ENCODE measurements around the gene SCN5A.

SCN5A gene

GRCh38 chr3:38648024-38648658 is 1.3 kb downstream of the SCN5A start:
- Histone ChIP-seq H3K9ac (ENCODE audit: low read length) (no peak overlapping the region), H4K91ac (ENCODE audit: low read length) (no peak overlapping the region), H2BK120ac (ENCODE audit: low read depth, low read length) (no peak overlapping the region), H3K27ac (ENCODE audit: low read length, poor library complexity, severe bottlenecking) (no peak overlapping the region), H2AK5ac (ENCODE audit: low read length, severe bottlenecking) (no peak overlapping the region), H3K4me2 (ENCODE audit: low read length, poor library complexity, severe bottlenecking) (no peak overlapping the region), H3K79me1 (replicated peaks; ENCODE audit: low read length, poor library complexity, severe bottlenecking) (no peaks in the 10 kb centered on the region), H2BK5ac (ENCODE audit: low read depth, low read length, poor library complexity, severe bottlenecking) (no peak overlapping the region), H3K14ac (ENCODE audit: low read length in 2 of 2) (no peak overlapping the region), H2AFZ (ENCODE audit: low read depth, low read length) (no peak overlapping the region), H2BK15ac (ENCODE audit: low read depth, poor library complexity, severe bottlenecking) (no peak overlapping the region), H3K23ac (ENCODE audit: low read length in 2 of 2) (no peak overlapping the region), H3K36me3 (ENCODE audit: control insufficient read depth in 1 of 2, insufficient read depth in 2 of 2, low read depth in 1 of 2, low read length in 2 of 2) (no peaks in the 10 kb centered on the region), H2BK12ac (ENCODE audit: low read length in 2 of 2) (no peak overlapping the region), H3K4me3 (ENCODE audit: insufficient read depth in 1 of 2, low read depth in 1 of 2, low read length in 2 of 2) (no peak overlapping the region), H3K27me3 (ENCODE audit: control insufficient read depth in 1 of 2, insufficient read depth in 1 of 2, low read length in 2 of 2) (peaks cover 70 to 94% of the 10 kb centered on the region in 2 experiments), H4K8ac (ENCODE audit: low read length) (no peak overlapping the region), H3K4ac (ENCODE audit: low read depth in 1 of 2, low read length in 2 of 2) (no peak overlapping the region), H3K9me3 (ENCODE audit: control insufficient read depth, low read length) (peaks cover 8% of the 10 kb centered on the region), H3K4me1 (ENCODE audit: control insufficient read depth, insufficient read depth, low read depth, low read length) (peaks cover 15% of the 10 kb centered on the region), H3K18ac (ENCODE audit: low read depth in 1 of 2, low read length in 2 of 2) (no peak overlapping the region)
- 88% methylated on average over 7 of the region's 7 CpGs for WGBS
- no peak for DNase-seq

GRCh38 chr3:38647217-38647970 is 2.1 kb downstream of the SCN5A start:
- Histone ChIP-seq H2BK15ac (ENCODE audit: low read depth, poor library complexity, severe bottlenecking) (no peak overlapping the region), H3K4ac (ENCODE audit: low read depth in 1 of 2, low read length in 2 of 2) (no peak overlapping the region), H2AFZ (ENCODE audit: low read depth, low read length) (no peak overlapping the region), H3K4me3 (ENCODE audit: insufficient read depth in 1 of 2, low read depth in 1 of 2, low read length in 2 of 2) (no peak overlapping the region), H3K14ac (ENCODE audit: low read length in 2 of 2) (no peak overlapping the region), H3K23ac (ENCODE audit: low read length in 2 of 2) (no peak overlapping the region), H4K8ac (ENCODE audit: low read length) (no peak overlapping the region), H3K9me3 (ENCODE audit: control insufficient read depth, low read length) (peaks cover 4% of the 10 kb centered on the region), H3K27me3 (ENCODE audit: control insufficient read depth in 1 of 2, insufficient read depth in 1 of 2, low read length in 2 of 2) (peaks cover 68 to 94% of the 10 kb centered on the region in 2 experiments), H3K4me2 (ENCODE audit: low read length, poor library complexity, severe bottlenecking) (no peak overlapping the region), H3K36me3 (ENCODE audit: control insufficient read depth in 1 of 2, insufficient read depth in 2 of 2, low read depth in 1 of 2, low read length in 2 of 2) (no peaks in the 10 kb centered on the region), H3K79me1 (replicated peaks; ENCODE audit: low read length, poor library complexity, severe bottlenecking) (no peaks in the 10 kb centered on the region), H4K91ac (ENCODE audit: low read length) (no peak overlapping the region), H3K27ac (ENCODE audit: low read length, poor library complexity, severe bottlenecking) (no peak overlapping the region), H2BK12ac (ENCODE audit: low read length in 2 of 2) (no peak overlapping the region), H2BK5ac (ENCODE audit: low read depth, low read length, poor library complexity, severe bottlenecking) (no peak overlapping the region), H3K18ac (ENCODE audit: low read depth in 1 of 2, low read length in 2 of 2) (no peak overlapping the region), H3K9ac (ENCODE audit: low read length) (no peak overlapping the region), H2BK120ac (ENCODE audit: low read depth, low read length) (no peak overlapping the region), H3K4me1 (ENCODE audit: control insufficient read depth, insufficient read depth, low read depth, low read length) (peaks cover 15% of the 10 kb centered on the region), H2AK5ac (ENCODE audit: low read length, severe bottlenecking) (no peak overlapping the region)
- 83% methylated on average over 6 of the region's 7 CpGs for WGBS
- DNase-seq: no peak

DNA sequence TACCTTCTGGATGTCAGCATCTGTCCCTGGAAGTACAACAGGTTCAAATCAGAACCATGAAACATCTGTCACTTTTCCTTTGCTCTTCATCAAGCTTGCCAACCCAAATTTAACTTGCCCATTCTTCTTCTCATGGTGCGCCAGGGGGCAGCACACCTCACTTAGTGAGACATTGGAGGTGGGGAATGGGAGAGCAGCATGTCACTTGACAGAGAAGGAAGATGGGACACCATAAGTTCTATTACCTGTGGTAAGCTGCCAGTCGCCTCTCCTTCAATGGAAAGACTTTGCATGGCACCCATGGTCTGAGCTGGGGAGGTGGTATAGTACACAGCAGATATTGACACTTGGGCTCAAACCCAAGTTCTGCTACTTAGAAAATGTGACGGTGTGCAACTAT is 2.9 kb downstream of the SCN5A start:
- Histone ChIP-seq H2BK12ac (ENCODE audit: low read length in 2 of 2) (no peak overlapping the region), H3K36me3 (ENCODE audit: control insufficient read depth in 1 of 2, insufficient read depth in 2 of 2, low read depth in 1 of 2, low read length in 2 of 2) (no peaks in the 10 kb centered on the region), H3K9me3 (ENCODE audit: control insufficient read depth, low read length) (peaks cover 4% of the 10 kb centered on the region), H3K27me3 (ENCODE audit: control insufficient read depth in 1 of 2, insufficient read depth in 1 of 2, low read length in 2 of 2) (peaks cover 69 to 96% of the 10 kb centered on the region in 2 experiments), H3K9ac (ENCODE audit: low read length) (no peak overlapping the region), H3K4me1 (ENCODE audit: control insufficient read depth, insufficient read depth, low read depth, low read length) (peaks cover 15% of the 10 kb centered on the region), H3K79me1 (replicated peaks; ENCODE audit: low read length, poor library complexity, severe bottlenecking) (no peaks in the 10 kb centered on the region), H3K14ac (ENCODE audit: low read length in 2 of 2) (no peak overlapping the region), H2AFZ (ENCODE audit: low read depth, low read length) (no peak overlapping the region), H2AK5ac (ENCODE audit: low read length, severe bottlenecking) (no peak overlapping the region), H3K23ac (ENCODE audit: low read length in 2 of 2) (no peak overlapping the region), H4K91ac (ENCODE audit: low read length) (no peak overlapping the region), H3K4me3 (ENCODE audit: insufficient read depth in 1 of 2, low read depth in 1 of 2, low read length in 2 of 2) (no peak overlapping the region), H2BK120ac (ENCODE audit: low read depth, low read length) (no peak overlapping the region), H2BK5ac (ENCODE audit: low read depth, low read length, poor library complexity, severe bottlenecking) (no peak overlapping the region), H3K18ac (ENCODE audit: low read depth in 1 of 2, low read length in 2 of 2) (no peak overlapping the region), H2BK15ac (ENCODE audit: low read depth, poor library complexity, severe bottlenecking) (no peak overlapping the region), H4K8ac (ENCODE audit: low read length) (no peak overlapping the region), H3K4ac (ENCODE audit: low read depth in 1 of 2, low read length in 2 of 2) (no peak overlapping the region), H3K4me2 (ENCODE audit: low read length, poor library complexity, severe bottlenecking) (no peak overlapping the region), H3K27ac (ENCODE audit: low read length, poor library complexity, severe bottlenecking) (no peak overlapping the region)
- peak; percentile 50 for DNase-seq
- WGBS: 44% methylated on average over 3 of the region's 3 CpGs

GRCh38 chr3:38646062-38646461 is 3.4 kb downstream of the SCN5A start:
- Histone ChIP-seq H4K91ac (ENCODE audit: low read length) (no peak overlapping the region), H2BK15ac (ENCODE audit: low read depth, poor library complexity, severe bottlenecking) (no peak overlapping the region), H3K27me3 (ENCODE audit: control insufficient read depth in 1 of 2, insufficient read depth in 1 of 2, low read length in 2 of 2) (peaks cover 70 to 96% of the 10 kb centered on the region in 2 experiments), H3K4me2 (ENCODE audit: low read length, poor library complexity, severe bottlenecking) (no peak overlapping the region), H3K79me1 (replicated peaks; ENCODE audit: low read length, poor library complexity, severe bottlenecking) (no peaks in the 10 kb centered on the region), H3K4me1 (ENCODE audit: control insufficient read depth, insufficient read depth, low read depth, low read length) (peaks cover 14% of the 10 kb centered on the region), H2AFZ (ENCODE audit: low read depth, low read length) (no peak overlapping the region), H2BK120ac (ENCODE audit: low read depth, low read length) (no peak overlapping the region), H3K4ac (ENCODE audit: low read depth in 1 of 2, low read length in 2 of 2) (no peak overlapping the region), H3K23ac (ENCODE audit: low read length in 2 of 2) (no peak overlapping the region), H3K9me3 (ENCODE audit: control insufficient read depth, low read length) (peaks cover 4% of the 10 kb centered on the region), H4K8ac (ENCODE audit: low read length) (no peak overlapping the region), H3K9ac (ENCODE audit: low read length) (no peak overlapping the region), H3K36me3 (ENCODE audit: control insufficient read depth in 1 of 2, insufficient read depth in 2 of 2, low read depth in 1 of 2, low read length in 2 of 2) (no peaks in the 10 kb centered on the region), H3K18ac (ENCODE audit: low read depth in 1 of 2, low read length in 2 of 2) (no peak overlapping the region), H2BK12ac (ENCODE audit: low read length in 2 of 2) (no peak overlapping the region), H3K4me3 (ENCODE audit: insufficient read depth in 1 of 2, low read depth in 1 of 2, low read length in 2 of 2) (no peak overlapping the region), H2BK5ac (ENCODE audit: low read depth, low read length, poor library complexity, severe bottlenecking) (no peak overlapping the region), H3K14ac (ENCODE audit: low read length in 2 of 2) (no peak overlapping the region), H2AK5ac (ENCODE audit: low read length, severe bottlenecking) (no peak overlapping the region), H3K27ac (ENCODE audit: low read length, poor library complexity, severe bottlenecking) (no peak overlapping the region)
- DNase-seq: no peak
- WGBS: 98% methylated on average over 4 of the region's 4 CpGs
